ENCODE measurements around the gene IMPA2.
"Not testable (repeated sequence)": the region's sequence is repeated elsewhere in the genome, so short reads cannot be mapped to it uniquely, and the experiment has no call there.

IMPA2 gene

DNA sequence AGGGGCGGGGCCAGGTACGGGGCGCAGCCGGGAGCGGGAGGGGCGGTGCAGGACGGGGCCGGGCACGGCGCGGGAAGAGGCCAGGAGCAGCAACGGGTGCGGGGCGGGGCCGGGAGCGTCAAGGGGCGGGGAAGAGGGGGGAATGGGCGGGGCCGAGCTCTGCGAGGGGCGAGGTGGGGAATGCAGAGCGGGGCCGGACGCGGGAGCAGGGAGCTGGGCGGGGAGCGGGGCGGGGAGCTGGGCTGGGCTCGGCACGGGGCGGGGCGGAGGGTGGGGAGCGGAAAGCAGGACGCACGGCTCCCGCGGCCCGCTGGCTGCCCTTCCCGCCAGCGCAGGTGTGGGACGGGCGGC lies at the start of gene IMPA2:
Gene IMPA2, plus strand, starts transcription at position 316 of the 351 bp plus-strand sequence. CDS start 163 bp downstream, outside the sequence.
- peak in 1 of 2 experiments; percentile 90 for DNase-seq

DNA sequence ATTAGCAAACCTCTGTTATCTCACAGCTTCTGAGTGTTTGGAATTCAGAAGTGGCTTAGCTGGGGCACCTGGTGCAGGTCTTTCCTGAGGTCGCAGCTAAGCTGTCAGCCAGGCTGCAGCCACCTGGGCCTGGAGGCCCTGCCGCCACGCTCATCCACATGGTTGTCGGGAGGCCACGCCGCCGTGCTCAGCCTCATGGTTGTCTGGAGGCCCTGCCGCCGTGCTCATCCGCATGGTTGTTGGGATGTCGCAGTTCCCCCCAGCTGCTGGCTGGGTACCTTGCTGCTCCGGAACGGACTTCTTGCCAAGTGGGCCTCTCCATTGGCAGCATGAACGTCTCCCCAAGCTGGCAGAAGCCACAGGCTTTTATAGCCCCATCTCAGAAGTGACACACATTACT lies 48.9 kb upstream of the IMPA2 start:
- no peak for DNase-seq

DNA sequence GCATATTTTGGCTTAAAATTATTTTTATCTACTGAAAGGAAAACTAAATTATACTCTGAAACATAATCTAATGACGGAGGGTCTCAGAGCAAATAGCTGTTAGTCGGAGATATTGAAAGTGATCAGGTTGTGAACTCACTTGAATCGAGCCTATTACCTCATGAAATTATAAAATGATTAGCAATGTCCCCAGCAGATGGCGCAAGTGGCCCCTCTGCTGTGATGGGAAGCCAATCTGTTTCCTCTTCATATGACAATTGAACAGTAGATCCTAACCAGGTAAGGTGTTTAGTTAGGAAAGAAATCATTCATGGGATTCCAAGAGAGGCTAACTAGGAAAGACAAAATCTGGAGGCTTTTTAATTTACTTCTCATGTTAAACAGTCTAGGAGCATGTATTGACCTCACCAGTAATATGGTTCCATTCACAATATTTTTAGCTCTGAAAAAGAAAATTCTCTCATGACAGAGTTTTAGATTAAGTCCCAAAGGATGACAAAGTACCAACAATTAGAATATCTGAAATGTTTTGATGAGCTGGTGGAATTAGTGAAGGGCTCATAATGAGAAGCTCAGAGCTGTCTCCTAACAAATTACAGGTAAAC lies 43.3 kb upstream of the IMPA2 start:
- peak; percentile 61 to 65 for DNase-seq

GRCh38 chr18:11940956-11941355 lies 40.4 kb upstream of the IMPA2 start:
- DNase-seq: no peak

GRCh38 chr18:11943551-11943950 lies 37.8 kb upstream of the IMPA2 start:
- no peak for DNase-seq

DNA sequence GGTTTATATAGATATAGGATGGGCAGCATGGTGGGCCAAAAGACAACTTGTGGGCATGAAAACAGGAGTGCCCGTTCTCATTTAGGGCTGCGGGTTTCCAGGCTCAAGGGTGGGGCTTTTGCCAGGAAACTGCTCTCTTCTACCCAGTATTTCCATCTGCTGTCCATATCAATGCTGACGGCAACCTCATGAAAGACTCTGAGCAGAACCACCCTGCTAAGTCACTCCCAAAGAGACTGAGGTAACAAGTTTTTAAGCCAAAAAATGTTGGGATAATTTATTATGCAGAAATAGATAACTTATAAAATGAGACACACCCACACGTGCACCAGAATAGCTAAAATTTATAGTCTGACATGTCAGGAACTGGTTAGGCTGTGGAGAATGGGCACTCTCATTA lies 37.1 kb upstream of the IMPA2 start:
- DNase-seq: no peak

DNA sequence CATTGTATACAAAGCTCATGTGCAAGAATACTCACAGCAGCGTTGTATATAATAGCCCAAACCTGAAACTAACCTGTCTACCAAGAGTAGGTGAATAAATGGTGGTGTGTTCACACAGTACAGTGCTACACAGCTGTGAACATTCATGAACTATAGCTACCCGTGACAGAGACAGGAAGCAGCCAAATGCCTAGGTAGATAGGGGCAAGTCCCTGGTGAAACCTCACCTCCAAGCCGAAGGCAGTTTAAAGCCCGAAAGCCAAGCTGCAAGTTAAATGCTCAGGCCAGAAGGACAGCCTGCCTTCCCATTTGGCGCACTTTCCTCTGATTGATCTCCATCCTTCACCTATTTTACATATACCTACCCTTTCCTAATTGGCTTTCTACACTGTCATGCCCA lies 36.5 kb upstream of the IMPA2 start:
- no peak for DNase-seq

GRCh38 chr18:11945834-11946659 lies 35.3 kb upstream of the IMPA2 start:
- peak in 1 of 2 experiments; percentile 2 for DNase-seq

- peak; percentile 57 to 67 for DNase-seq
These were observed 34.6 kb upstream of the IMPA2 start for GRCh38 chr18:11946756-11947155.

DNA sequence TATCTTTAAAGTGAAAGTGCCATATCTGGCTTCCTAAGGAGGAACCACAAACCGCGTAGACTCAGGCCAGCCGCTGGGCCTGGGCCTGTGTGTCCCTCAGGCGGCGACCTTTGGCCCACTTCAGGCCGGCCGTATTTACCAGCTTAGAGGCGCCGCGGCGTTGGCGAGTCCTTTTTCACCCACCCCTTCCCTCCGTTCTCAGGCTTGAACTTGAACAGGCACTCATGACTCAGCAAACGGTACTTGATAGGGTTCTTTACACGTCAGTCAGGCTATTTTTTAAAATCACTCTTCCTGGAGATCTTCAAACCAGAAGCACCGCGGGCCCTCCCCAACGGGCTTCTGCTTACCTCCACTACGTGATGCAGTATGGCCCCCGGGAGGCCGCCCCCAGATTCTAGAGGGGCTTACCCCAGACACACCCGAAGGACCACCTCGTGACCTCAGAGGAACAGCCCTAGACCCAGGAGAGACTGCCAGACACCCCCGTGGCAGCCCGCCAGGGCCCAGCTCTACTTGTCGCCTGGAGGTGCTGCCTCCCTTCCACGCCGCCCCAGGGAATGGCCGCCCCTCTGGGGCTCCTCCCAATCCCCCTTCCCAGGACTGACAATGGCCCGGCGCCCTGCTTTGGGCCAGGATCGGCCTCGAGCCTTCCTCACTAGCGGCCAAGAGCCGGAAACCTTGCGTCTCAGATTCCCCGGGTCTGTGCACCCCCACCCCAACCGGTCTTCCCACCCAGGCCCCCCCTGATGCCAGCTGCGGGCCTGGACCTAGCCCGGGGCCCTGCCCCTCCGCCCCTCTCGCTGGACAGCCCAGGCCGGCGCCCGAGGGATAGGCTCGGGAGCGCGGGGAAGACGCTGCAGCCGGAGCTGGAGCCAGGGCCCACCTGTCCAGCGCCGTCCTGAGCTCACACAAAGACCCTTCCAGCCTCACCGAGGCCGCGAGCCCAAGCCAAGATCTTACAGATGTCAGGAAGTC lies 33.8 kb upstream of the IMPA2 start:
- peak; percentile 99 for DNase-seq

GRCh38 chr18:11948852-11949523 lies 32.3 kb upstream of the IMPA2 start:
- no peak for DNase-seq

DNA sequence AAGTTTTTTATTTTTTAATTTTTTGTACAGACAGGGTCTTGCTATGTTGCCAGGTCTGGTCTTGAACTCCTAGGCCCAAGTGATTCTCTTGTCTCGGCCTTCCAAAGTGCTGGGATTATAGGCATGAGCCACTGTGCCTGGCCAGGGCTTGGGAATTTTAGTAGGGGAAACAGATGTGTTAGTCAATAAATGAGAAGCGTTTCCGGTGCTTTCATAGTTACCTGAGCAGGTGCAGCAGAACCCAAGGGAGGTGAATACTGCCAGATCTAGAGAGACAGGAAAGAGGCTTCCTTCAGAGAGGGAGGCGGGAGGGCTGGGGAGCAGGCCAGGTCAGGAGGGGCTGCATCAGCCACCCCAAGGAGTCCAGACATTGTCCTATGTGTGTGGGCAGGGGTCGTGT lies 30.5 kb upstream of the IMPA2 start:
- DNase-seq: no peak

- DNase-seq: no peak
These were observed 29.9 kb upstream of the IMPA2 start for GRCh38 chr18:11951390-11951851.

DNA sequence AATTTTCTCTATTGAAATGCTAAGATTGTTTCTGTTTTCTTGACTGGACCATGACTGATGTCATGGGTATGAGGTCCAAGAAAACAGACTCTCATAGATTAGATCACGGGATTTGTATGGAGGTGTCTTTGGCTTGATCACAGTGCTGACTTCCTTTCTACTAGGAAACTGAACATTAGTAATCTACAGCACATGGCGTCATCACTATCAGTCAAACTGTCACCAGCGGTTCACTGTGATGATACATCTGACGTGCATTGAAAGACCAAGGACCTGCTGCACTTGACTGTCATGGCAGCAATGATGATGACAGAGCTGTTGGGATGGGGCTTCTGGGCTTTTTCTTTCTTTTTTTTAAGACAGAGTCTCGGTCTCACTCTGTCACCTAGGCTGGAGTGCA lies 28.2 kb upstream of the IMPA2 start:
- DNase-seq: no peak

DNA sequence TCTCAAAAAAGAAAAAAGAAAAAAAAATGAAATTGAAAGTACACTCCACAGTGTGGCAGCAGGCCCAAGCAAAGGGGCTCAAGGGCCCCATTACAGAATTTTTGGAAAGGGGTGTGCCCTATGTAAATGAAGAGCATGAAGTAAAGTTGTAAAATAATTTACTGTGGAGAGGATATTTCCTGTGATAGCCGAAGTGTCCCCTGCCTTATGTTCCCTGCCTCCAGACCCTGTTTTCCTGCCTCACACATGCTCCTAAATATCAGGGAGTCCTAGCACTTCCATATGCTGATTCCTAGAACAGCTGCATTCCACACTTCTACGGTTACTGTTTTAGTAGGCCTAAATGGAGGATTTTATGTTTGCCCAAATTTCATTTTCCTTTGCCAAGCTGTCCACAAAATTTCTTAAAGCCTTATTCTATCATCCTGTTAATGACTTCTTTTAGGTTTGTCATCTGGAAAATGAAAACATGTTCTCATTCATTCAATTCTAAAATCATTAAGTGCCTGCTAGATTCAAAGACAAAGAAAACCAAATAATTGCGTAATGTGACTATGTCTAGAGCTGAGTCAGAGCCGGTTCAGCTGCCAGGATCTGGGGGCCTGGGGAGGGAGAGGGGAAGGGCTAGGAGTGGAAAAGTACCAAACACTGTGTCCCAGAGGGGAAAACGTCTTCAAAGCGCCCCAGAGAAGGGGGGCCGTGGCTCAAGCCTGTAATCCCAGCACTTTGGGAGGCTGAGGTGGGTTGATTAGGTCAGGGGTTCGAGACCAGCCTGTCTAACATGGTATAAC lies 25.9 kb upstream of the IMPA2 start:
- DNase-seq: peak; percentile 21 to 44

DNA sequence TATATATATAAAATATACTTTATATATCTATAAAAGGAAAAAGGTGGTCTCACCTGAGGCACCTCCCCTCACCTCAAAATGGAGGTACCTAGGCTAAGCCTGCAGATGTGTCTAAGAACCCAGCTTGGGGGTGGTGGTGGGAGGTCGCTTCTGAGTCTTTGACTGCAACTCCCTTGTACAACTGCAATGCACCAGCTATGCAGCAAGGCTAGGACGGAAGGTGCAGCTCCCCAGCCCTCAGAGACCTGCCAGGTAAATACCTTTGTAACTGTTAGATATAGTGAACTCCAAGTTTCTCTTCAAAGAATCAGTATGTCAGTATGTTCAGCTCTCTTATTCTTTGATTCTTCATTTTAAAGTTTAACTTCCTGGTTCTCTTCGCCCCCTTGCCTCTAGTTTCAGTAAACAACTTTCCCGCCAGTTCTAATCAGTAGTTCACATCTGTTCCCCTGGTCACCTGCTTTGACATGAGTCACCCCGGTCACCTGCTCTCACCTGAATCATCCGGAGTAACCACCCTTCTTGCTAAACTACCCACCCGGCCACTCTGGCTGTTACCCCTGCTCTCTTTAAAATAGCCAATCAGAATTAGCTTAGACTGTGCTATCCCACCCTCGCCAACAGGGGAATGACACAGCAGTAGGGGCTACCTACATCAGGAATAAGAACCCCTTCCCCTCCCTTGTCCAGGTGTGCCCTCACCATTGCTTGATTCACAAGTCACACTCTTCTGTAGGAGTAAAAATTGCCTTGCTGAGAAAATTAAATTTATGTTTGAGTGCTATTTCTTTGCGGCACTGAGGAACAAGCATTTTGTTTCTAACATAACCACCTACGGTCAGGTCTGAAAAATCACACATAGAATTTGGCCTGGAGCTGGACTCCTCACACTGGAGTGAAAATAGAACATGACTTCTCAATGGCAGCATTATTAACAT lies 24.7 kb upstream of the IMPA2 start:
- no peak for DNase-seq

DNA sequence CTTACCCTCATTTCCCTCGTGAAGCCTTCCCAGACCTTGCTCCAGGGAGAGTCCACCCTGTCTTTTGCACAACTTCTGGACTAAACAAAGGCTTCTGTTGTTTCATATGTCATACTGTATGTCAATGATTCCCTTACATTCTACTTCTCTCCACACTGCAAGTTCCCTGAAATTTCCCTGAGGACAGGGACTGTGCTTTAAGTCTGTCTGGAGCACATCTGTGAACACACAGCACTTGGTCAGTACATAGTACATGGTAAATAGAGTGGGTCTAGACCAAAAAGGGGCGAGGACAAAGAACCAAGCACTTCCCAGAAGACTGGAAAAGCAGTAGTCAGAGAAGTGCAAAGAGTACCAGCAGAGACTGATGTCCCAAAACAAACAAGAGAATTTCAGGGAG lies 23.7 kb upstream of the IMPA2 start:
- DNase-seq: no peak

GRCh38 chr18:11959651-11960050 lies 21.7 kb upstream of the IMPA2 start:
- DNase-seq: not testable (repeated sequence)

DNA sequence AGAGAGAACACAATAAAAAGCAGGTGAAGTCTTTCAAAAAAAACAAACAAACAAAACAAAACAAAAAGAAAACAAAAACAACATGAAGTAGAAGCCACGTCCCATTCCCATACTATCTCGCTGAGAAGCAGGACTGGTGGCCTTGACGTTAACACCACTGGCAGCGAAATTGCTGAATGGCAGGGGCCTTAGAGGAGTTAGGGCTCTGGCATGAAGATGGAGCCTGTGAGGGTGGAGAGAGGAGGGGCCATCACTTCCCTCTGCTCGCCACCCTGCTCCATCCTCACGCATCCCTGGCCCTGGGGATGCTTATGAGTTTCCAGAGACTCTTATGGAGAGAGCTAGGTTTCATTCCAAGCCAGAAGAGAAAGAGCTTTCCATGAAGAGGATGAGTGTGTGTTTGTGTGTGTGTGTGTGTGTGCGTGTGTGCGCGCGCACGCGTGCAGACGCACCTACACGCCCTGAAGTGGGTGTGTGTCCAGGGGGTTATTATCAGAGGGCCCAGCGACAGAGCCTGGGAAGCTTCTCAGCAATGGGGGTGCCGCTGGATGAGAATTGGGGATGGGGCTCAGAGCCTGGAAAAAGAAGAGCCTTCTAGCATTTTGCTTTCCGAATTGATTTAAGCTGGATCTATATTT lies 20.4 kb upstream of the IMPA2 start:
- no peak for DNase-seq

- DNase-seq: no peak
These were observed 18.7 kb upstream of the IMPA2 start for GRCh38 chr18:11962597-11962996.

All from AML-193 (cell line).